Loucy (cell line): ENCODE measurements around the gene TOMT.

Source experiments
- EZH2phosphoT487 ChIP-seq: fragments of 200-600 bp; IDR thresholded peaks from 2 replicates; pipeline ENCODE4 v1.6.1; 2018; ENCODE audit warnings: antibody characterized with exemption, mild to moderate bottlenecking, moderate library complexity, borderline replicate concordance
- TF ChIP-seq, protein P1 (sequence below): fragments of 200-600 bp; sonication (generic); conservative IDR thresholded peaks from 2 replicates; pipeline ENCODE4 v1.5.1; 2014; ENCODE audit warnings: mild to moderate bottlenecking, antibody characterized with exemption, low read length

DNA sequence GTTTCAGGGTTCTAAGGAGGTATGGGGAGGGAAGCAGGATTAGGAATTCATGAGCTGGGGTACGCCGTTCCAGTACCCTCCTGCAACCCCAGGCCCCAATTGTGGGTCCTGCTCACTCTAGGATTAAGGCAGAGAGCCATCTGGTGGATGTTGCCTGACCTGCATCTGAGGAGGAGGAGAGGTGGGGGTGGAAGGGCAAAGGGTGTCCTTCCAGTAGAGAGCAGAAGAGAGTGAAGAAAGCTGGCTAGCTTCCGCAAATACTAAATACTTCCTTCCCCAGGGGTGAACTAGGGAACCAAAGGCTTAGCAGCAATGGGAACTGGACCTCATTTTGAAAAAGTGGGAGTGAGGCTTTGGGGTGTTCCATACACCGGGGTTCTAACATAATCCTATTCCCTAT lies 14.4 kb upstream of the TOMT start:
- TF ChIP-seq, protein P1, sequence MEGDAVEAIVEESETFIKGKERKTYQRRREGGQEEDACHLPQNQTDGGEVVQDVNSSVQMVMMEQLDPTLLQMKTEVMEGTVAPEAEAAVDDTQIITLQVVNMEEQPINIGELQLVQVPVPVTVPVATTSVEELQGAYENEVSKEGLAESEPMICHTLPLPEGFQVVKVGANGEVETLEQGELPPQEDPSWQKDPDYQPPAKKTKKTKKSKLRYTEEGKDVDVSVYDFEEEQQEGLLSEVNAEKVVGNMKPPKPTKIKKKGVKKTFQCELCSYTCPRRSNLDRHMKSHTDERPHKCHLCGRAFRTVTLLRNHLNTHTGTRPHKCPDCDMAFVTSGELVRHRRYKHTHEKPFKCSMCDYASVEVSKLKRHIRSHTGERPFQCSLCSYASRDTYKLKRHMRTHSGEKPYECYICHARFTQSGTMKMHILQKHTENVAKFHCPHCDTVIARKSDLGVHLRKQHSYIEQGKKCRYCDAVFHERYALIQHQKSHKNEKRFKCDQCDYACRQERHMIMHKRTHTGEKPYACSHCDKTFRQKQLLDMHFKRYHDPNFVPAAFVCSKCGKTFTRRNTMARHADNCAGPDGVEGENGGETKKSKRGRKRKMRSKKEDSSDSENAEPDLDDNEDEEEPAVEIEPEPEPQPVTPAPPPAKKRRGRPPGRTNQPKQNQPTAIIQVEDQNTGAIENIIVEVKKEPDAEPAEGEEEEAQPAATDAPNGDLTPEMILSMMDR = peak; percentile 93
- no peak for TF ChIP-seq EZH2phosphoT487
